ENCODE measurements around the gene C2orf74.
"Not testable (repeated sequence)": the region's sequence is repeated elsewhere in the genome, so short reads cannot be mapped to it uniquely, and the experiment has no call there.

C2orf74 gene

DNA sequence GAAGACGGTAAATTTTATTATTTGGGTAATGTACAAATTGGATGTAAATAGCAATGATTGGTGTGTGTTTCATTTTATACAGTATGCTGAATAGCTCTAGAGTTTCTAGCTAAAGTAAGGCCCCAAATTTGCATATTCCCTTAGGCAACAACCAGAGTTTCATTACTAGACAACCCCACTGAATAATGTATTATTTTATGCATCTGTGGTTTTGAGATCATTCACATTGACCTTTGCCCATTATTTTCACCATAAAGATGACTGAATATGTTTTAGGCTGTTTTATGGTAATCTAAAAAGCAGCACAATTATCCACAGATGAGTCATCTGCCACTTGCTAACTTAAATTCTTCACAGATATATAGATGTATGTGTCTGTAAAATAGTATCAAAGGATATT, 44.5 kb upstream of the C2orf74 start:
- H3K4me3 ChIP-seq (ENCODE audit: low read length, poor library complexity, severe bottlenecking), result no peak overlapping the region
- no peaks in the 10 kb centered on the region for H3F3A ChIP-seq (ENCODE audit: low read depth)
- no peaks in the 10 kb centered on the region for H3K9me2 ChIP-seq (replicated peaks; ENCODE audit: low read depth, low read length)
- H2AFZ ChIP-seq (ENCODE audit: low read length), result no peak overlapping the region
- no peak overlapping the region for H3K4me2 ChIP-seq (ENCODE audit: low read depth, low read length, poor library complexity, severe bottlenecking)
- H3K79me2 ChIP-seq (ENCODE audit: insufficient read depth, low read length), result no peaks in the 10 kb centered on the region
- H3K36me3 ChIP-seq (ENCODE audit: insufficient read depth, low read length), result no peaks in the 10 kb centered on the region
- no peaks in the 10 kb centered on the region for H4K20me1 ChIP-seq (ENCODE audit: insufficient read depth, low read length, poor library complexity, severe bottlenecking)
- no peaks in the 10 kb centered on the region for H3K9me3 ChIP-seq (ENCODE audit: insufficient read depth, low read depth, low read length)
- no peaks in the 10 kb centered on the region for H3K4me1 ChIP-seq (ENCODE audit: insufficient read depth, low read length, poor library complexity, severe bottlenecking)
- TF ChIP-seq, protein P1, sequence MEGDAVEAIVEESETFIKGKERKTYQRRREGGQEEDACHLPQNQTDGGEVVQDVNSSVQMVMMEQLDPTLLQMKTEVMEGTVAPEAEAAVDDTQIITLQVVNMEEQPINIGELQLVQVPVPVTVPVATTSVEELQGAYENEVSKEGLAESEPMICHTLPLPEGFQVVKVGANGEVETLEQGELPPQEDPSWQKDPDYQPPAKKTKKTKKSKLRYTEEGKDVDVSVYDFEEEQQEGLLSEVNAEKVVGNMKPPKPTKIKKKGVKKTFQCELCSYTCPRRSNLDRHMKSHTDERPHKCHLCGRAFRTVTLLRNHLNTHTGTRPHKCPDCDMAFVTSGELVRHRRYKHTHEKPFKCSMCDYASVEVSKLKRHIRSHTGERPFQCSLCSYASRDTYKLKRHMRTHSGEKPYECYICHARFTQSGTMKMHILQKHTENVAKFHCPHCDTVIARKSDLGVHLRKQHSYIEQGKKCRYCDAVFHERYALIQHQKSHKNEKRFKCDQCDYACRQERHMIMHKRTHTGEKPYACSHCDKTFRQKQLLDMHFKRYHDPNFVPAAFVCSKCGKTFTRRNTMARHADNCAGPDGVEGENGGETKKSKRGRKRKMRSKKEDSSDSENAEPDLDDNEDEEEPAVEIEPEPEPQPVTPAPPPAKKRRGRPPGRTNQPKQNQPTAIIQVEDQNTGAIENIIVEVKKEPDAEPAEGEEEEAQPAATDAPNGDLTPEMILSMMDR (conservative IDR thresholded peaks at IDR 0.05; ENCODE audit: low read length), result no peak
- no peak for TF ChIP-seq EZH2phosphoT487 (IDR thresholded peaks at IDR 0.05; ENCODE audit: borderline replicate concordance)
- no peaks in the 10 kb centered on the region for H3K27me3 ChIP-seq (ENCODE audit: insufficient read depth, low read length, poor library complexity, severe bottlenecking)
- H3K9ac ChIP-seq (ENCODE audit: low read depth, low read length, poor library complexity, severe bottlenecking), result no peak overlapping the region

DNA sequence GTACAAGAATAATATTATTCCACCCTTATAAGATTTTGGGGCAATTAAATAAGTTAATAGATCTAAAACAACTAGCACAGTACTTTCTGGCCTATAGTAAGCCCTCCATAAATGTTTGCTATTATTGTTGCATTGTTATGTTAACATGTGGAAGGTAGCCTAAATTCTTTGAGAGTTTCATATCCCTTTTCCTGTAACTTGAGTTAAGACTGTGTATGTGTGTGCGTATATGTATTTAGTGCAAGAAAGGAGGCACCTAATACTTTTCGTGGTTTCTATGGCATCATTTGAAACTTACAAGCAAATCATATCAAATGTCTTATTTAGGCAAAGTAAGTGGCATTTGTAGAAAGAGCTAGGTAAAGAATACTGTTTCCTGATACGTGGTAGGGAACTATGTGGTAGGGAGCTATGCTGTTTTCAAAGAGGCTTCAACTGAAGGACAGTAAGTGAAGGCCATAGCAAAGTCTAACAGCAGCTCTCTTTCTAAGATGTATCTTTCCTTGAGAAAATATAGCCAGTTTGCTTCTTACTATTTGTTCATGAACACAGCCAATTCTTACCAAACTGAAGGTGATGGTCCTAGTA, 36.8 kb upstream of the C2orf74 start:
- no peak overlapping the region for H3K9ac ChIP-seq (ENCODE audit: low read depth, low read length, poor library complexity, severe bottlenecking)

DNA sequence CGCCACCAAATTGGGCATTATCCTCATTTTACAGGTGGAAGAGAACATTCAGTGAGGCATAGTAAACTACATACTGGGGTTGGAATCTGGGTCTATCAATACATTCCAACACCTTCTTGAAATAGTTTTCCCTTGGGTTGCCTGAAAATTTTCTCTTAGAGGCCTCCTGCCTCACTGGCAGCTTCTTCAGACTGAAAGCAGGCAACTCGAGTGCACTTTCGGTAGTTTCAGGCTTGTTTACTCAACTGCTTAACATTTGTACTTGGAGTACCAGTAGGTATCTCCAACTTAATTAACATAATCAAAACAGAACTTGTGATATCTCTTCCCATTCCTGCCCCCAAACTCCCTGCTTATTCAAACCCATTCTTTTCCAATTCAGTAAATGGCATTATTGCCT, 36.2 kb upstream of the C2orf74 start:
- Histone ChIP-seq H3K4me1 (ENCODE audit: insufficient read depth, low read length, poor library complexity, severe bottlenecking) (no peaks in the 10 kb centered on the region), H3K36me3 (ENCODE audit: insufficient read depth, low read length) (no peaks in the 10 kb centered on the region), H3F3A (ENCODE audit: low read depth) (no peaks in the 10 kb centered on the region), H3K9me3 (ENCODE audit: insufficient read depth, low read depth, low read length) (no peaks in the 10 kb centered on the region), H4K20me1 (ENCODE audit: insufficient read depth, low read length, poor library complexity, severe bottlenecking) (no peaks in the 10 kb centered on the region), H3K27me3 (ENCODE audit: insufficient read depth, low read length, poor library complexity, severe bottlenecking) (no peaks in the 10 kb centered on the region), H3K9me2 (replicated peaks; ENCODE audit: low read depth, low read length) (no peaks in the 10 kb centered on the region), H3K4me2 (ENCODE audit: low read depth, low read length, poor library complexity, severe bottlenecking) (no peak overlapping the region), H3K9ac (ENCODE audit: low read depth, low read length, poor library complexity, severe bottlenecking) (no peak overlapping the region), H3K4me3 (ENCODE audit: low read length, poor library complexity, severe bottlenecking) (no peak overlapping the region), H2AFZ (ENCODE audit: low read length) (no peak overlapping the region), H3K79me2 (ENCODE audit: insufficient read depth, low read length) (no peaks in the 10 kb centered on the region)
- no peak for TF ChIP-seq EZH2phosphoT487 (IDR thresholded peaks at IDR 0.05; ENCODE audit: borderline replicate concordance)
- TF ChIP-seq, protein P1 (conservative IDR thresholded peaks at IDR 0.05; ENCODE audit: low read length), result no peak

More for the DNA sequence above, 36.8 kb upstream of the C2orf74 start:
- TF ChIP-seq, protein P1 (conservative IDR thresholded peaks at IDR 0.05; ENCODE audit: low read length), result no peak
- no peak for TF ChIP-seq EZH2phosphoT487 (IDR thresholded peaks at IDR 0.05; ENCODE audit: borderline replicate concordance)
- Histone ChIP-seq H3K4me3 (ENCODE audit: low read length, poor library complexity, severe bottlenecking) (no peak overlapping the region), H3K36me3 (ENCODE audit: insufficient read depth, low read length) (no peaks in the 10 kb centered on the region), H3K4me1 (ENCODE audit: insufficient read depth, low read length, poor library complexity, severe bottlenecking) (no peaks in the 10 kb centered on the region), H3K79me2 (ENCODE audit: insufficient read depth, low read length) (no peaks in the 10 kb centered on the region), H3K9me3 (ENCODE audit: insufficient read depth, low read depth, low read length) (no peaks in the 10 kb centered on the region), H2AFZ (ENCODE audit: low read length) (no peak overlapping the region), H3K4me2 (ENCODE audit: low read depth, low read length, poor library complexity, severe bottlenecking) (no peak overlapping the region), H3K27me3 (ENCODE audit: insufficient read depth, low read length, poor library complexity, severe bottlenecking) (no peaks in the 10 kb centered on the region), H3F3A (ENCODE audit: low read depth) (no peaks in the 10 kb centered on the region), H4K20me1 (ENCODE audit: insufficient read depth, low read length, poor library complexity, severe bottlenecking) (no peaks in the 10 kb centered on the region), H3K9me2 (replicated peaks; ENCODE audit: low read depth, low read length) (no peaks in the 10 kb centered on the region)

DNA sequence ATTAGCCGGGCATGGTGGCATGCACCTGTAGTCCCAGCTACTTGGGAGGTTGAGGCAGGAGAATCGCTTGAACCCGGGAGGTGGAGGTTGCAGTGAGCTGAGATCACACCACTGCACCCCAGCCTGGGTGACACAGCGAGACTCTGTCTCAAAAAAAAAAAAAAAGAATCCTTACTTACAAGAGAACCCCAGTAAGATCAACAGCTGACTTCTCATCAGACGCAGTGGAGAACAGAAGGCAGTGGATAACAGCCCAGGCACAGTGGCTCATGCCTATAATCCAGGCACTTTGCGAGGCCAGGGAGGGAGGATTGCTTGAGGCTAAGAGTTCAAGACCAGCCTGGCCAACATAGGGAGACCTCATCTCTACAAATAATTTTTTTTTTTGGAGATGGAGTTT, 33.9 kb upstream of the C2orf74 start:
- H3K9ac ChIP-seq (ENCODE audit: low read depth, low read length, poor library complexity, severe bottlenecking); H3K9me3 ChIP-seq (ENCODE audit: insufficient read depth, low read depth, low read length); H2AFZ ChIP-seq (ENCODE audit: low read length); H3K79me2 ChIP-seq (ENCODE audit: insufficient read depth, low read length); H3K27me3 ChIP-seq (ENCODE audit: insufficient read depth, low read length, poor library complexity, severe bottlenecking); H3K4me2 ChIP-seq (ENCODE audit: low read depth, low read length, poor library complexity, severe bottlenecking); H4K20me1 ChIP-seq (ENCODE audit: insufficient read depth, low read length, poor library complexity, severe bottlenecking); H3K9me2 ChIP-seq (replicated peaks; ENCODE audit: low read depth, low read length); H3K4me3 ChIP-seq (ENCODE audit: low read length, poor library complexity, severe bottlenecking); H3F3A ChIP-seq (ENCODE audit: low read depth); H3K36me3 ChIP-seq (ENCODE audit: insufficient read depth, low read length); H3K4me1 ChIP-seq (ENCODE audit: insufficient read depth, low read length, poor library complexity, severe bottlenecking): not testable (repeated sequence)
